DMS53 treated with DMSO at 0.1 percent for 48 hours (cell line): ENCODE results near the gene CREB5.
A peak's percentile ranks its signal among the peaks of the same experiment; 100 is the strongest.
"Not testable (repeated sequence)": the region's sequence is repeated elsewhere in the genome, so short reads cannot be mapped to it uniquely, and the experiment has no call there.

Experiments used
- DNase-seq: peaks from one replicate; lab custom pipeline; 2025; ENCODE audit not compliant: unreplicated experiment; lab: John Stamatoyannopoulos, UW

The CREB5 gene

GRCh38 chr7:28411876-28412662 is at the start of gene CREB5:
TSS of gene CREB5 (plus strand) at chr7:28412518. CDS start at chr7:28412915, 397 bp downstream.
- DNase-seq, result no peak

DNA sequence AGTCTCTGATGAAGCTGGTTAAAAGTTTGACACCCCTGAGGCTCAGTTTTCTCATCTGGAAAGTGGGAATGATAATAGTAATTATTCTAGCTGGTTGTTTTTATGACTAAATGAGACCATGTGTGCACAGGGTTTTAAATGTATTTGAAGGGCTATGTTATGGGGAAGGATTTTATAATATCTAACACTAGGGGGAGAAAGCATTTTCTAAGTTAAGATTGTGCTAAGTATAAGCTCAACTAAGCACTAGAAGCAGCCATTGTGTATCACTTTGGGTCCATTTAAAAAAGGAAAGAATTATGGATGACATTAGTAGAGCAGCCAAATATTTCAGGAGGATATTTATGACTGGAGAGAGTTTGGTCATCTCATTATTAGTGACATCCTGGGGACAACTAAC is 49.5 kb upstream of the CREB5 start:
- no peak for DNase-seq

GRCh38 chr7:28364082-28364481 is 48.2 kb upstream of the CREB5 start:
- DNase-seq, result peak; percentile 6

- no peak for DNase-seq
Observed at GRCh38 chr7:28369523-28369922, 42.8 kb upstream of the CREB5 start.

DNA sequence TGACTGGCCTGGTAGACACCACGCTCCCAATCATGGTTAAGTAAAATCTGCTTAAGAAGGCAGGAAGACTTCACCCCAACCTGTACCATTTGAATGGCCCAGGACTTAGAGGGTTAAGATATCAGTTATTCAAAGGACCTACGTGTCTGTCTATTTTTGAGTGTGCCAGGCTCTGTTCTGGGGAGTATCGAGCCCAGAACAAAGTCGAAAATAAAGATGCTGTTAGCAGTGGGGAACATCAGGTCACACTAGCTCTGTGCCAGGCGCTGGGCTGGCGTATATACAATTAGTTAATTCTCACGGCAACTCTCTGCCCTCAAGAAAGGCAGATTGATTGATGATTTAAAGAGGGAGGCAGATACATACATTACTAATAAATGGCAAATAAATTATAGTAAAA is 40.5 kb upstream of the CREB5 start:
- DNase-seq, result no peak

DNA sequence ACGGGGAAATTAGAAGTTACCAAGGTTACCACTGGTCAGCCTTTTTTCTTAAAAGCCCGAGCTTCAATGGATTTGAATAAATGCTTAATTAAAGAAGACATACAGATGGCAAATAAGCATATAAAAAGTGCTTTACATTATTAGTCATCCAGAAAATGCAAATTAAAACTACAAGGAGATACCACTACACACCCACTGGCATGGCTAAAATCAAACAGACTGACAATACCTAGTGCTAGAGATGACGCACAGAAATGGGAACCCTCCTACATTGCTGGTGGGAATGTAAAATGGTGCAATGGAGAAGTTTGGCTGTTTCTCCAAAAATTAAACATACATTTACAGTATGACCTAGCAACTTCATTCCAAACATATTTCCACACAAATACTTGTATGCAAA is 38.3 kb upstream of the CREB5 start:
- no peak for DNase-seq

DNA sequence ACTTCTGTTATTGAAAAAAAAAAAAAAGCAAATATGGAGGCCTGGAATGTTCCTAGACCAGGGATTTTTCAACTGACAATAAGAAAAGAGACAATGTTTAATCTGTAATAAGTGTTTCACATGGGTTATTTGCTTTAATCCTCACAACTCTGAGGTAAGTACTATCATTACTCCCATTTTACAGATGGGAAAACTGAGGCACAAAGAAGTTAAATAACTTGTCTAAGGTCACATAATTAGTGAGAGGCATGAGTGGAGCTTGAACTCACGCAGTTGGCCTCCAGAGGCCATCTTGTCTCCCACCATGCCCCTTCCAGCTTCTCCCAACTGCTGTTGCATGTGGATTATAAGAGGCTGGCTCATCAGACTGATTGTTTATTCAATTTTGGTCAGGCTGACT is 36.6 kb upstream of the CREB5 start:
- no peak for DNase-seq

DNA sequence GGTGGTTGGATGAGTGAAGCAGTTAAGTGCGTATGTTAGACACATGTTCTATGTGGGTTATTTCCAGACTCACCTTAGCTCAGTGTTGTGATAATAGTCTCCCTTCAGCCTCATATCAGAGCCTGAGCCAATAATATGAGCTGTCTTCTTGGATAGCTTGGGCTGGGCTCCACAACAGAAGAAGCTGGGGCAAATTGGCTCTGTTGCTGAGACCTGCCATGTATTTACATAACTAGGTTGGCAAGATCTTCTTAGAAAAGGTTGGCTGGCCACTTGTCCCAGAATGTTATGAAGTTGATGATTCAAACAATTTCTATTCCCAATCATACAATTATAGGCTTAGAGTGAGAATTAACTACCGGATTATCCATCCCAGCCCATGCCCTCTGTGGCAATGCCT is 35.7 kb upstream of the CREB5 start:
- no peak for DNase-seq

DNA sequence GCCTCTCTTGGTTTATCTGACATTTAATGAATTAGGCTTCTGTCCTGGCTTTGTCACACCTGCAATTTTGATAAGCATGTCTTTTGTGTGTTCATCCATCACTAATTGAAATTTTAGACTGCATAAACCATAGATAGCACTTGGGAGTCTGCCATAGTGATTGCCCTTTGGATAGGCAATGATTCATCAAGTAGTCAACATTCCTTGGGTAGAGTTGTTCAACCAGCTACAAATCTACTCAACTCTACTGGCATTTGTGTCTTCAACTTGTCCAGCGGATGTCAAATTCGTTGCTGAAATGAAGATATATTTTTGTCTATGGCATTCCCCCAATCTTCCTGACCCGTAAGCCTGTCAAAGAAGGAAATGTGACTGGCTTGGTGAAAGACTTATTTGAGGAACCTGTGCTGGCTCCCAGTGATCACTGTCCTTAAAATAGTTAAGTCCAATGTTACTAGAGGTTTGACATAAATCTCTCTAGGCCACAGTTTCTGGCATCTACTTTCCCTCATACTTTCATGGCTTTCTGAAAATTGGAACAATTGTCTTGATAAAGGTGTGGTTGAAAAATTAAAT is 33.7 kb upstream of the CREB5 start:
- no peak for DNase-seq

GRCh38 chr7:28381466-28381865 is 30.9 kb upstream of the CREB5 start:
- no peak for DNase-seq

DNA sequence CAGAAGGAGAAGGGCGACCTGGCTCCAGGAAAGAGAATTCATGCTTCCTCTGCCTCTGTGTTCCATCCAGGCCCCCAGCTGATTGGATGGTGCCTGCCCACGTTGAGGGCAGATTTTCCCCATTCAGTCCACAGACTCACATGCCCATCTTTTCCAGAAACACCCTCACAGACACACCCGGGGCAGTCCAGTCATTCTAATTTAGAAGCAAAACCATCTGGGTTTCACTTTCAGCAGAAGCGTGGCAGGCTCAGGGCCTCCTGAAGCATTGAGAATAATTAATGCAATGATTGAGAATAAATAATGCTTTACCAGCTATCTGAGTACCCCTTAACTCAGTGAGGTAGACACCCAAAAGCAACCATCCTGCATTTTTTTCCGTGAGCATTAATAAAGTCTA is 30.2 kb upstream of the CREB5 start:
- no peak for DNase-seq

DNA sequence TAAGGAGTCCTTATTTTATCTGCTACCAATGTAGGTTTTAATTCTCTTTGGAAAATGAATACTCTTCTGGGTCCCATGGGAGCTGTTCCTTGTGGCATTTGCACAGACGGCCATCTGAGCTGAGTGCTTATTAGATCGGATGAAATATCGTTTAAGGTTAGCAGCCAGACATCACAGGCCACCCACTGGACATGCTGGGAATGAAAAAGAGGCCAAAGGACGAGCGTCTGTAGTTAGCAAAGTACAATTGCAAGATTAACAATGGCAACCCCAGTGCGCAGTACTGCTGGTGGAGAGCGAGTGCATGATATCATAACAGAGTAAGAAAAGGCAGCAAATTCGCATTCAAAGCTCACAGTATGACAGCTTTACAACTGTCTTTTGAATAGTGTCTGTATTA is 28.3 kb upstream of the CREB5 start:
- no peak for DNase-seq

DNA sequence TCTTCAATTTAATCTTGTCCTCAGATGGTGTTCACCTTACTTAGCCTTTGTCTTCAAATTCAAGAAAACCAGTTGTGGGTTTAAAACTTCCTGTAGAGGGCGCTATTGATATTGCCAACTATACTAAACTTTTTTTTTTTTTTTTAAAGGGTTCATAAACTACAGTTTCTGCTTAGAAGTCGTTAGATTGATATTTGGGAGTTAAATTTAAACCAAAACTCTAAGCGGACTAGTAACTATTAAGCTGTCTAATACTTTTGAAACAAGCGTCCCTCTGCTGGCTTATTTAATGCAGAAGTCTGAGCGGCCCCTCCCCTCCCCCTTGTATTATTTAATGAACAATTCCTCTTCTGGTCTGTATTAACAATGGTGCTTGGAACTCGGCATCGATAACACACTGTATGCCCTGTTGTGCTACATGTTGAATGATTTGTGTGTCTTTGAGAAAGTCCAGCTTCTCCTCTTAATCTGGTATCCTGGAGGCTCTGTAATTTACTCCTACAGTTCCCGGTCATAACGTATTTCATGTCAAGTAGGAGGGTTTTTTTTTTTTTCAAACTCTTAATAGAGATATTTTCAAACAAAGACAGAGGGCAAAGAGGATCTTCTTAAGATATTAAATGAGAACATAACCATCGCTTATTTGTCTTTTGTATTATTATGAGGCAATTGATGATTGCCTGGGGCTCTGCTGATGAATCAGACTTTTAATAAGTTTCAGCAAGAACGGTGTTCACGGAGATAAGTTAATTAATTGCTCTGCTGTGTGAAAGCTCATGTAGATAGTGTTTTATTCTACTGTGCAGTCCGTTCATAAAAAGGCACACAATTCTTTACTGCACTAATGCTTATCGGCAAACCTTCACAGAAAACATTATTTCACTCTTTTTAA is 22.6 kb upstream of the CREB5 start:
- DNase-seq, result peak; percentile 84

- DNase-seq, result no peak
Observed at GRCh38 chr7:28390426-28390825, 21.9 kb upstream of the CREB5 start.

DNA sequence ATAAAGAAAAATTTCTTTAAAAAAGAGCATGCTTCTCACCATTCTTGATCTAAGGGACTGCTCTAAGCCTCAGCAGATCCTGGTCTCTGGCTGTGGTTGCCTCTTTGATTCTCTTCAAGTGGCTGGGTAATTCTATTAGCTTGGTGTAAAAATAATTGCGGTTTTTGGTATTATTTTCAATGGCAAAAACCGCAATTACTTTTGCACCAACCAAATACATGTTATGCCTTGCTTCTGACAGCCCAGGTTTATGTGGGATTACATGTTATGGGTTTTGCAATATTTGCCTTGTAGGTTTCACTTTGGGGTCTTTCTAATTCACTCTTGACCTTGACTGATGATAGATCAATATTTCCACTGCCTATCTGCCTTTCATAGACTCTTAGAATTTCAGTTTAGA is 20.0 kb upstream of the CREB5 start:
- DNase-seq, result no peak

DNA sequence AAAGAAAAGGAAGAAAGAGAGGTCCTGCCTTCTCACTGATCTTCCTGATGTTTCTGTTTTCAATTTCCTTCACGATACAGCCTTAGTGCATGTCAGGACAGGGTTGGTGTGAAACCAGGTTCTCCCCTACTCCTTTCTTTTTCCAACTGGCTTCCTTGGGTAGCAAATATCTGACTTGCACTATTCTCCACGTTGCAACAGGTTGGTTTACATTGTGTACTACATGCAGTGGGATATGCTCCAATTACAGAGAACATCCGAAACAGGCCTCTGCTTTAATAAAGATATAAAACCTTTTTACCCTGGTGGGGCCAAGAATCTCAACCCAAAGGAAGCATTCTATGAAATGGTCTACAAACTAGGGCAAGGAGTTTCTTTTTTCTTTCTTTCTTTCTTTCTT is 16.9 kb upstream of the CREB5 start:
- DNase-seq, result no peak

GRCh38 chr7:28395831-28396230 is 16.5 kb upstream of the CREB5 start:
- DNase-seq, result no peak

DNA sequence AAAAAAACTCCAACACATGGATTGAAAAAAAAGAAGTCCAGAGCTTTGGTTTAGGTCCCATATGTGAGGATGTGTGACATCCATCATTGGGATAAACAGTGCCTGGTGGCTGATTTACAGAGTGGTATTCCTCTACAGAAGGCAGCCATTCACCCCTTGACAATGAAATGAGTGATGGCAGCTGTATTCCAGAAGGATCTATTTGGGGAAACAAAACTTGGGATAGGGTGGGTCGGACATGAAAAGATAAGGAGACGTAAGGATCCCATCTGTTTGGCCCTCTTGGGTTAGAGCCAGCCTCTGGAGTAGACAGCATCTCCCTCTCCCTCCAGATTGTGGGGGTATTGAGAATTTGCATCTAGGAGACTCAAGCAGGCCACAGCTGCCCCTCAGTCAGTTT is 15.2 kb upstream of the CREB5 start:
- no peak for DNase-seq

- DNase-seq, result no peak
Observed at GRCh38 chr7:28400838-28401360, 11.4 kb upstream of the CREB5 start.

DNA sequence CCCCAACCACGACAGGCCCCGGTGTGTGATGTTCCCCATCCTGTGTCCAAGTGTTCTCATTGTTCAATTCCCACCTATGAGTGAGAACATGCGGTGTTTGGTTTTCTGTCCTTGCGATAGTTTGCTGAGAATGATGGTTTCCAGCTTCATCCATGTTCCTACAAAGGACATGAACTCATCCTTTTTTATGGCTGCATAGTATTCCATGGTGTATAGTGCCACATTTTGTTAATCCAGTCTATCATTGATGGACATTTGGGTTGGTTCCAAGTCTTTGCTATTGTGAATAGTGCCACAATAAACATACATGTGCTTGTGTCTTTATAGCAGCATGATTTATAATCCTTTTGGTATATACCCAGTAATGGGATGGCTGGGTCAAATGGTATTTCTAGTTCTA is 10.8 kb upstream of the CREB5 start:
- not testable (repeated sequence) for DNase-seq

DNA sequence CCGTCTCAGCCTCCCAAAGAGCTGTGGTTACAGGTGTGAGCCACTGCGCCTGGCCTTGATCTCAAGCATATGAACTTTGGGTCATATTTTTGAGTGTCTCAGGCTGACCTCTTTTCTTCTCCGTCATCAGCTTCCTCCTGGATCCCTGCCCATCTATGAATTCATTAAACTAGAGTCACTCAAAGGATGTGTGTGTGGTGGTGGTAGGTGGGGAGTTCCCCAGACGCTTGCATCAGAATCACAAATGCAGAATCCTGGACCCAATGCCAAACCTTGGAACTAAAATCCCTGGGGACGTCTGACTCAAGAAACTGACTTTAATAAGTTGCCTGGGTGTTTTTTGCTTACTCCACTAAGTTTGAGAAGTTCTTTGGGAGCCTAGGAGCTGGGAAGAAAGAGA is 6.7 kb upstream of the CREB5 start:
- no peak for DNase-seq

GRCh38 chr7:28406192-28406591 is 6.1 kb upstream of the CREB5 start:
- no peak for DNase-seq
